GM23248 (cell line): ENCODE results near the gene CD22.

Source experiments
- EZH2 ChIP-seq: fragments of 200-600 bp; sonication (generic); IDR thresholded peaks from 2 replicates; pipeline ENCODE4 v1.6.1; 2018; ENCODE audit warnings: antibody characterized with exemption, mild to moderate bottlenecking; ENCODE audit not compliant: insufficient read depth, poor library complexity, severe bottlenecking
- EZH2phosphoT487 ChIP-seq: fragments of 200-600 bp; sonication (generic); IDR thresholded peaks from 2 replicates; pipeline ENCODE4 v1.6.1; 2018; ENCODE audit warnings: antibody characterized with exemption, moderate library complexity, mild to moderate bottlenecking, low read depth; ENCODE audit not compliant: insufficient read depth

DNA sequence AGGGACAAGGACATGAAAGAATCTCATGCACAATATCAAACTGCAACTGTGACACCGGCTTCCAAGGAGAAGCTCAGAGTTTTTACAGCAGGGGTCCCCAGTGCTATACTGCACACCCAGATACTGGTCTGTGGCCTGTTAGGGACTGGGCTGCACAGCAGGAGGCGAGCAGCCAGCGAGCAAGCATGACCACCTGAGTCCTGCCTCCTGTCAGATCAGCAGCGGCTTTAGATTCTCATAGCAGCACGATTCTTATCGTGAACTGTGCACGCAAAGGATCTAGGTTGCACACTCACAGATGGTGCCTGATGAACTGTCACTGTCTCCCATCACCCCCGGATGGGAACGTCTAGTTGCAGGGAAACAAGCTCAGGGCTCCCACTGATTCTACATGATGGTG, 13.1 kb upstream of the CD22 start:
- TF ChIP-seq EZH2 (no peak), EZH2phosphoT487 (no peak)
